GM21717 (cell line): ENCODE data around the gene FRRS1L.

ENCODE experiments used
- ATAC-seq: cut with Tn5 transposase; IDR thresholded peaks from one replicate; pipeline ENCODE4 v1.9.1; 2021; ENCODE audit warnings: mild to moderate bottlenecking, moderate library complexity; ENCODE audit not compliant: unreplicated experiment

The FRRS1L gene, protein sequence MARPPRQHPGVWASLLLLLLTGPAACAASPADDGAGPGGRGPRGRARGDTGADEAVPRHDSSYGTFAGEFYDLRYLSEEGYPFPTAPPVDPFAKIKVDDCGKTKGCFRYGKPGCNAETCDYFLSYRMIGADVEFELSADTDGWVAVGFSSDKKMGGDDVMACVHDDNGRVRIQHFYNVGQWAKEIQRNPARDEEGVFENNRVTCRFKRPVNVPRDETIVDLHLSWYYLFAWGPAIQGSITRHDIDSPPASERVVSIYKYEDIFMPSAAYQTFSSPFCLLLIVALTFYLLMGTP

GRCh38 chr9:109166771-109167601, at the start of gene FRRS1L:
Gene FRRS1L (minus strand): TSS chr9:109167249. CDS start chr9:109167138, 111 bp downstream.
- no peak for ATAC-seq

GRCh38 chr9:109214414-109214813, 47.4 kb upstream of the FRRS1L start:
- no peak for ATAC-seq

- no peak for ATAC-seq
These were observed 46.5 kb upstream of the FRRS1L start for GRCh38 chr9:109213285-109214121.

GRCh38 chr9:109212768-109213167, 45.7 kb upstream of the FRRS1L start:
- ATAC-seq: no peak

DNA sequence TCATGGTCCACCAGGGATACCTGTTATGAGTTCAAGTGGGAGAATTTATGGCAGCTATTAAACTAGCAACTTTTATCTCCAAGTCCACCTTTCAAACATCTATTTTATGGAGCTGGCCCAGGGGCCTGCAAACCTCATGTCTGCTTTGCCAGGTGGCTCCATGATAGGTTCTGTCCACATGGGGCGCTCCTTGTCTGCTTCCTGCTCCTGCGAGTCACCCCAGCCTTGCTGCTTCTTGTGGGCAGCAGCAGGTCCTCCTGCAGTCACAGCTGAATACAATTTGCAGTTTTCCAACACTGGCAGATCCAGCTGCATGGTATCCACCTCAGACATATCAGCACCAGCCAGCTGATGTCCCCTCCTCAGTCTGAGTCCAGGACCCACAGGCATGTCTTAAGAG, 39.6 kb upstream of the FRRS1L start:
- ATAC-seq: no peak

DNA sequence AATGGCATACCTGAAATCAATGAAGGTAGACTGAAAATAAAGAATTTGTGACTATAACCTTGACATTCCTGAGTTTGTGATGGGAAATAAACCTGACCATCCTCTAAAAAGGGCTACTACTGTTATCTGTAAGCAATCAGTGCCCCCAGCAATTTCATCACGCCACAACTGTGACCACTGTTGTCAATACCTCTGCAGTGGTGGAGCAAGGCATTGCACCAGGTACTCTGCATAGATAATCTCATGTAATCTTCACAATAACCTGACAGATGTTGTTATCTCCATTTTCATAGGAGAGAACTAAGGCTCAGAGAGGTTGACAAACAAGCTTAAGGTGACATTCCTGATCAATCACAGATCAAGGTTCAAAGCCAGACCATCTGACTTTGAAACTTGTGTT, 38.5 kb upstream of the FRRS1L start:
- no peak for ATAC-seq

GRCh38 chr9:109203761-109204360, 36.8 kb upstream of the FRRS1L start:
- no peak for ATAC-seq

- no peak for ATAC-seq
These were observed 32.6 kb upstream of the FRRS1L start for GRCh38 chr9:109199676-109200075.

- no peak for ATAC-seq
These were observed 31.8 kb upstream of the FRRS1L start for GRCh38 chr9:109198736-109199382.

- no peak for ATAC-seq
These were observed 27.0 kb upstream of the FRRS1L start for GRCh38 chr9:109193974-109194556.

DNA sequence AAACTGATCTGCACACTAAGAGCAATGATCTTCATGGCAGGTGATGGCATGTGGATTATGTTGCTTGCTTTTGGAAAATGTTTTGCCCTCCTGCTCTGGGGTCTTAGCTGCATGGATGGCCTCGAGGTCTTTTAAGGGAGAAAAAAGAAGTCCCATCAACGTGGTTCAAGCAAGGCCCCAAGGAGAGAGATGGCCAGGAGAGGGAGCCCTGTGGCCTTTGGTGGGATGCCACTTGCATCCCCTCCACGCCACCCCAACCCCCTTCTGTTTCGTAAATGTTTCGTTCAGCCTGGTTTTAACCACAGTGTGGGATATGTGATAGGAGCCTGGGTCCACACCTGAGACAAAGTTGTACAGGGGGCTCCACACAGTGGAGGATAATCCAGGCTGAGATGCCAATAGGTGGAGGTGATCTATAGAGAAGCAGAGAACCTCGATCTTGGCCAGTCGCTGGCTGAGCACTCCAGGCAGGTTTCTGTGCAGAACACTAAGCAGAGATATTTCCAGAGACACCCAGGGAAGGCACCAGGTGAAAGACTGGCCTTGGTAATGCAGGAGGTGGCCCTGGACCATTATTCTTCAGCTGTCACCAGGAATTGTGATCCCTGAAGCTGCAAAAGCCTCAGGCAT, 25.8 kb upstream of the FRRS1L start:
- no peak for ATAC-seq

- no peak for ATAC-seq
These were observed 24.7 kb upstream of the FRRS1L start for GRCh38 chr9:109191746-109192145.

GRCh38 chr9:109190151-109190550, 23.1 kb upstream of the FRRS1L start:
- no peak for ATAC-seq

- ATAC-seq: no peak
These were observed 19.9 kb upstream of the FRRS1L start for GRCh38 chr9:109186857-109187520.

- no peak for ATAC-seq
These were observed 16.1 kb upstream of the FRRS1L start for GRCh38 chr9:109182940-109183798.

- ATAC-seq: no peak
These were observed 15.5 kb upstream of the FRRS1L start for GRCh38 chr9:109182550-109182939.

- ATAC-seq: peak; percentile 87
These were observed 14.2 kb upstream of the FRRS1L start for GRCh38 chr9:109181284-109181683.
